Subcutaneous preadipocyte (primary cell): ENCODE measurements around the gene RRAS2. TPM values are rescaled to one million over a fixed set of nuclear protein-coding genes. Genes with fewer than 3 reads are reported as not detected.

Experiments used
- total RNA-seq: library from RNA; depleted of rRNA; stranded (reverse); fragments of >200 nt; gene quantifications from 2 replicates; pipeline ENCODE4 v1.2.3, GENCODE V29; 2012

The RRAS2 gene
- 83.8 and 116 TPM in 2 replicates for total RNA-seq

DNA sequence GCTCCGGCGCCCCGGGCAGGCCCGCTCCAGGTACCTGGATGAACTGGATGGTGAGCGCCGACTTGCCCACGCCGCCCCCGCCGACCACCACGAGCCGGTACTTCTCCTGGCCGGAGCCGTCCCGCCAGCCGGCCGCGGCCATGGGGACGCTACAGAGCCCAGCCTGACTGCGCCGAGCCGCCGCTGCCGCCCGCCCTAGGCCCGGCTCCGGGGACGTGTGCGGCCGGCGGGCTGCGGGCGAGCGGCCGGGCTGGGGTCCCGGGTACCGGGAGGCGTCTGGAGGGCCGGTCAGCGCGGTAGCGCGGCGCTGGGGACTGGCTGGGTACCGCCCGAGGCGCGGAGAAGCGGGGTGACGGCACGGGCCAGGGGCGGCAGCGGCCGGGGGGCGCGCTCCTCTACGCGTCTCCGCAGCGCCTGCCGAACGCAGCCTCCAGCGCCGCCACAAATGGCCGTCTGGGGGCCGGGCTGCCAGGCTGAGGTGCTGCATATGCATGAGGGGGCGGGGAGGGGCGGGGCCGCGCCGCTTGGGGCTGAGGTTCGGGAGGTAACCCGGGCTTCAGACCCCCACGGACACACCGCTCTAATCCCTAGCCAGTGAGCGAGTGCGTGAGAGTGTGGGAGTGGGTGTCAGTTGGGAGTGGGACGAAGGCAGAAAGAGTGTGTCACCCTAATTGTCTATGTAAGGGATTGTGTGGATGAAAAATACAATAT is at the start of gene RRAS2:
Gene RRAS2 (minus strand): TSS at position 455 of the 711 bp plus-strand sequence. CDS start 313 bp downstream, at position 142.

Other genes starting within 250 kb of the RRAS2 start
- gene COPB1, start 140.6 kb upstream of the RRAS2 start, total RNA-seq = 168 and 220 TPM in 2 replicates
- 125 and 137 TPM in 2 replicates for gene PSMA1, start 161.2 kb upstream of the RRAS2 start, total RNA-seq